Right forelimb (tissue), 1 donor: ENCODE data around the gene PUDP.
"Not testable (repeated sequence)": the region's sequence is repeated elsewhere in the genome, so short reads cannot be mapped to it uniquely, and the experiment has no call there.

Experiments
- DNase-seq: peaks from one replicate; pipeline ENCODE4 v3.0.0-alpha.2; 2018

Gene PUDP

GRCh38 chrX:7072856-7073255 is 75.1 kb downstream of the PUDP start:
- no peak for DNase-seq

- no peak for DNase-seq
Measured at GRCh38 chrX:7071390-7071789, 76.6 kb downstream of the PUDP start.

- no peak for DNase-seq
Measured at GRCh38 chrX:7069556-7069955, 78.4 kb downstream of the PUDP start.

GRCh38 chrX:7068939-7069367 is 79.0 kb downstream of the PUDP start:
- no peak for DNase-seq

- DNase-seq, result no peak
Measured at GRCh38 chrX:7067256-7067655, 80.7 kb downstream of the PUDP start.

GRCh38 chrX:7065473-7065872 is 82.5 kb downstream of the PUDP start:
- no peak for DNase-seq

- DNase-seq, result no peak
Measured at GRCh38 chrX:7062903-7063302, 85.0 kb downstream of the PUDP start.

GRCh38 chrX:7062276-7062675 is 85.7 kb downstream of the PUDP start:
- no peak for DNase-seq

GRCh38 chrX:7061429-7061828 is 86.5 kb downstream of the PUDP start:
- no peak for DNase-seq

- DNase-seq, result no peak
Measured at GRCh38 chrX:7060444-7060843, 87.5 kb downstream of the PUDP start.

GRCh38 chrX:7059859-7060258 is 88.1 kb downstream of the PUDP start:
- DNase-seq, result no peak

- DNase-seq, result no peak
Measured at GRCh38 chrX:7059214-7059838, 88.6 kb downstream of the PUDP start.

- DNase-seq, result no peak
Measured at GRCh38 chrX:7055386-7056137, 92.4 kb downstream of the PUDP start.

- DNase-seq, result no peak
Measured at GRCh38 chrX:7054219-7055216, 93.4 kb downstream of the PUDP start.

GRCh38 chrX:7052541-7052940 is 95.4 kb downstream of the PUDP start:
- DNase-seq, result no peak

GRCh38 chrX:7050271-7050670 is 97.7 kb downstream of the PUDP start:
- no peak for DNase-seq

GRCh38 chrX:7047951-7048350 is 100.0 kb downstream of the PUDP start:
- DNase-seq, result no peak

GRCh38 chrX:7045238-7045955 is 102.6 kb downstream of the PUDP start:
- DNase-seq, result no peak

GRCh38 chrX:7043796-7044433 is 104.0 kb downstream of the PUDP start:
- not testable (repeated sequence) for DNase-seq

GRCh38 chrX:7028246-7028645 is 119.7 kb downstream of the PUDP start:
- no peak for DNase-seq

GRCh38 chrX:7027071-7027470 is 120.9 kb downstream of the PUDP start:
- DNase-seq, result no peak

GRCh38 chrX:7026365-7026764 is 121.6 kb downstream of the PUDP start:
- not testable (repeated sequence) for DNase-seq
